Fibroblast of skin of left biceps (primary cell): ENCODE measurements around the gene ZNF511.

Experiments used
- DNase-seq, 2 experiments: peaks; one replicate each; pipeline ENCODE4 v3.0.0-alpha.2; 2013; ENCODE audit warnings: low read depth in 2 of 2

Gene ZNF511

GRCh38 chr10:133335246-133336117, 26.8 kb downstream of the ZNF511 start:
- no peak for DNase-seq

- DNase-seq: no peak
Observed at GRCh38 chr10:133336118-133336576, 27.4 kb downstream of the ZNF511 start.

- DNase-seq: no peak
Observed at GRCh38 chr10:133336577-133337369, 28.1 kb downstream of the ZNF511 start, which contains the start of gene CALY. CALY (minus strand) TSS chr10:133336896; CDS start chr10:133328989, 7,907 bp downstream.

GRCh38 chr10:133337370-133337725, 28.6 kb downstream of the ZNF511 start:
- DNase-seq: no peak

- DNase-seq: no peak
Observed at GRCh38 chr10:133338080-133339071, 29.7 kb downstream of the ZNF511 start.

GRCh38 chr10:133339708-133340380, 31.1 kb downstream of the ZNF511 start:
- no peak for DNase-seq

- DNase-seq: no peak
Observed at GRCh38 chr10:133341983-133342382, 33.3 kb downstream of the ZNF511 start.

GRCh38 chr10:133342942-133343341, 34.2 kb downstream of the ZNF511 start:
- no peak for DNase-seq

GRCh38 chr10:133343558-133343957, 34.8 kb downstream of the ZNF511 start:
- DNase-seq: no peak

- DNase-seq: no peak
Observed at GRCh38 chr10:133344236-133344635, 35.5 kb downstream of the ZNF511 start.

- DNase-seq: no peak
Observed at GRCh38 chr10:133346413-133346812, 37.7 kb downstream of the ZNF511 start.

- no peak for DNase-seq
Observed at GRCh38 chr10:133347710-133348517, 39.2 kb downstream of the ZNF511 start.

- DNase-seq: no peak
Observed at GRCh38 chr10:133349160-133349568, 40.5 kb downstream of the ZNF511 start.

GRCh38 chr10:133349577-133350011, 40.9 kb downstream of the ZNF511 start:
- no peak for DNase-seq

GRCh38 chr10:133350283-133350949, 41.7 kb downstream of the ZNF511 start:
- no peak for DNase-seq

GRCh38 chr10:133350950-133351329, 42.2 kb downstream of the ZNF511 start:
- no peak for DNase-seq

- DNase-seq: no peak
Observed at GRCh38 chr10:133351408-133352318, 42.9 kb downstream of the ZNF511 start.

- DNase-seq: no peak
Observed at GRCh38 chr10:133353202-133353959, 44.7 kb downstream of the ZNF511 start.
